NCI-H1417 treated with DMSO at 0.1 percent for 48 hours (cell line): ENCODE results near the gene PROM2.

Source experiments
- DNase-seq: peaks from one replicate; lab custom pipeline; 2025; lab: John Stamatoyannopoulos, UW

Gene PROM2

DNA sequence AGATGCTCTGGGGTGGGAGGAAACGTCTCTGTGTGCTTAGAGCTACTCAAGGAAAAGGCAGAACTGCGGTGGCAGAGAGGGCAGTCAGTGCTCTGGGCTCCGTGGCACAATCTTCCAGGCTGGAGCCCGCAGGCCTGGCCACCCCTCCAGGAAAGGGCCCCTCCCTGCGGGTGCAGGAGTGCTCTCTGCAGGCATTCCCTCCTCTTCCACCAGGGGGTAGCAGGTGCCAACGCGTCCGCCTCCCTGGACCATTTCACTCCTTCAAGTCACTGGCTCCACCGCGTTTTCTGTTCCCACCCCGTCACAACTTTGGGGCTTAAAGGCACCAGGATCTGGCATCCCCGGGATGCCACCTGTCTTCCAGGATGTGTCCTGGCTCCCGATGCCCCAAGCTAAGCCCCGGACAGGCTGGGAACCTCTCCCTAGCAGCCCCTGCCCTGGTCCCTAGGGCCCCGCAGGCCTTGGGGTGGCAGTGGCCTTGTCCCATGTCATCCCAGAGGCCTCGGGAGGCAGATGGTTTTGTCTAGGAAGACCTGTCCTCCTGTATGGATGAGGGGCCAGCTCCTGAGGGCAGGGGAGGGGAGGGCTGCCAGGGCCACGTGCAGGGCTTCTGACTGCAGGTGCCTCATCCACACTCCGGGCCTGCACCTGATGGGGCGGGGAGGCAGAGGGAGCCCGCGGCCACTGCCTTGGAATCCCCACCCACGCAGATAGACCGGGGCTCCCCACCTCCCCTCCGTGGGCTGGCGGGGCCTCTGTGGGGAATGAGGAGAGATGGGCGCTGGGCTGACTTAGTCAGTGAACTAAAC, 49.3 kb downstream of the PROM2 start:
- DNase-seq = no peak

DNA sequence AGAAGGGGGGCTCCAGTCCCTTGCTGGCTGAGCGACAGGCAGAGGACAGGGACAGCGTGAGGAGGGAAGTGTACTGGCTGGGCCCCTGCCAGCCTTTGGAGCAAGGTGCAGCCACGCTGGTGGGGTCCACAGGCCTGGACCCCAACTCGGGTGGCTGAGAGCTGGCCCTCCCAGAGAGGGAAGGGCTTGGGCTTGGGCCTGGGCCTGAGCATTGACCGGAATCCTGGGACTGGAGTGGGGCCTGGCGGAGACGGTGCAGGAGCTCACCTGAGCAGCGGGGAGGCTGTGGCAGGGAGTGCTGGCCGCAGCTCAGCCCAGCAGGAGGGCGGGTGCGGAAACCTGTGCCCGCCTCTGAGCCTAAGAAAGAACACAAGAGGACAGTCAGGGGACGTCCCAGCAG, 50.8 kb downstream of the PROM2 start:
- DNase-seq = no peak

DNA sequence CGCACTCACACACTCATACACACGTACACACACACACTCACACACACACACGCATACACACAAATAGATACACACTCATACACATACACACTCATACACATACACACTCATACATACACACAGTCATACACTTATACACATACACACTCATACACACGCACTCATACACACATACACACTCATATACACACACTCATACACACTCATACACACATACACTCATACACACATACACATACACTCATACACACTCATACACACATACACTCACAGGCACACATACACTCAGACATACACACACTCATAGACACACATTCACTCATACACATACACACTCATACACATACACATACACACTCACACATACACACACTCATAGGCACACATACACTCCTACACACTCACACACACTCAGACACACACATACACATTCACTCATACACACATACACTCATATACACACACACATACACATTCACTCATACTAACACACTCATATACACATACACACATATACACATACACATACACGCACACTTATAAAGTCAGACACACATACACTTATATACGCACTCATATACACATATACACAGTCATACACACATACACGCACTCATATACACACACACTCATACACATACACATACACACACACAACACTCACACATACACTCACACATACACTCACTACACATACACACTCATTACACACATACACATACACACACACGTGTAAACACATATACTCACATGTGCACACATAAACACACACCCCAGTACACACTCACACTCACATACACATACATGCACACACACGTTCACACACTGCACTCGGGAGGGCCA, 51.6 kb downstream of the PROM2 start:
- no peak for DNase-seq

DNA sequence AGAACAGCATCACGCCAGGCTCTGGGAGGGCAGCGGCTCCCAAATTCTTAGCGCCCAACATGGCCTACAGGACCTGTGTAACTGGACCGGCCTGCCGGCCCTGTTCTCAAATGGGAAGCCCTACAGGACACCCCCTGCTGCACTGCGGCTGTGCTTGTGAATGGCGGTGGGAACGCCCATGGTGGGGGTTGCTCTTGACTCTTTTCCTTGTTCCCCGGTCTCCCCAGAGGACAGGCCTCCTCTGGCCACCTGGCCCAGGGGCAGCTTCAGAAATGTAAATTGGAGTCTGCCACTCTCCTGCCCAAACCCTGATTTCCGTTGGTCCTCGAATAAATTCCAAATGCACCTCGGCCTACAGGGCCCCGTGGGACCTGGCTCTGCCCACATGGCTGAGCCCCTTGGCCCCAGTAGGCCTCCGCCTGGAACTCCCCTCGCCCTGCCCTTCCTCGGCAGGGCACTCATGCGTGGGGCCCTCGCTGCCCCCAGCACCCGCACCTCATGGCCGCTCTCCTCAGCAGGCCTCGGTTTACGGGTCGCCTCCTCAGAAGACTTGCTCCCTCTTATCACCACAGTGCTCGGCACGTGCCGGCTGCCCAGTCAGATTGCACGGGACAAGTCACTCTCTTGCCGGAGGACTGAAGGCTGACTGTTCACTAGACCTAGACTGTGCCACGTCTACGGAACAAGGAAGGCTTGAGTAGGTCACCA, 52.3 kb downstream of the PROM2 start:
- DNase-seq = no peak

DNA sequence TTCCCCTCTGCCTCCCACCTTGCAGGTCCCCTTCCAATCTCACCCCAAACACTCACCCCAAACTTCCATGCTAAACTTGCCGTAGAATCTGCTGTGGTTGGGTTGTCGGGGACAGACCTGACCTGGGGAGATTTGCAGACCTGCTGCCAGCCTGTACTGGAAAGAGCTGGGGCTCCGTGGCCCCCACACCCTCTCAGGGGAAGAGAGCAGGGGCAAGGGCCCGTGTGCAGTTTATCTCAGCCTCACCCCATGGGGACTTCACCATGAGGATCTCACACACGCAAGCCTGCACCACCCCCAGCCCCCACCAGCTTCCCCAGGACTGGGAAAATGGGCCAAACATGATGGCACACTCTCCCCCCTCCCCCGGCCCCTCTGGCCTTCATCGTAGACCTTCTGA, 53.6 kb downstream of the PROM2 start:
- DNase-seq = no peak

GRCh38 chr2:95328358-95329125, 54.3 kb downstream of the PROM2 start:
- DNase-seq = no peak

- DNase-seq = no peak
Observed at GRCh38 chr2:95329401-95329800, 55.2 kb downstream of the PROM2 start.

DNA sequence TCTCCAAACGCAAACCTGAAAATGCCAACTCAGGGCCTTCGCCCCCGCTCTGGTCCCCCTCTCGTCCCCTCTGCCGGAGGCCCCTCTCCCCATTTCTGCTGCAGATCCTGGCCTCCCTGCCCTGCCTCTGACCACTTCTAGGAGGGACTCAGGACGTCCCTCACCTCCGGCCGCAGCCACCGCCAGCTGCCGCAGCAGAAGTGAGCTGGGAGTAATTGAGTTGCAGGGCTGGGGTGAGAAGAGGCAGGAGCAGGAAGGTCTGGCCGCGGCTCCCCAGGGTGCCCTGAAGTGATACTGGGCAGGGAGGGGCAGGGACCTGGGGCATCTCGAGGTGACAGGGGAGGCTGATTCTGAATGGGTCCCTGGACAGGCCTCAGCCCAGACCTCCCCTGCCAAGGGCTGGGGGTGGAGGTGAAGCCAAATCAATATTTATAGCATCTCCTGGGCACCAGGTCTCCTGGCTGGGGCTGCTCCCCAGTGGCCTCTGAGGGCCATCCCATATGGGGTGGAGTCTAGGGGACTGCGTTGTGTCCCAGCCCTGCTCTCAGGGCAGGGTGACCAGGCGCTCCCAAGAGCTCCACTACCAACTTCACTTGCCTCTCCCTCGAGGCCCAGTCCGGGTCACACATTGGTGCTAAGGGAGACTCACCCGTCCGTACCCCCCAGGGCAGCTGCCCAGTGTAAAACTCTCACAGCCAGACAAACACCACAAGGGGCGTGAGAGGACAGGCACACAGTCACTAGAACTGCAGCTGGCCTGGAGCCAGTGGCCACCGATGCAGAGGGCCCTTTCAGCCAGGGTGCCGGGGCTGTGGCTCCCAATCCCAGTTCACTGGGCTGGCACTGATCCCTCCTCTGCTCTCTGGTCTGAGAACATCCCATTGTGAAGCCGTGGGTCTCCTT, 55.9 kb downstream of the PROM2 start:
- DNase-seq = no peak

DNA sequence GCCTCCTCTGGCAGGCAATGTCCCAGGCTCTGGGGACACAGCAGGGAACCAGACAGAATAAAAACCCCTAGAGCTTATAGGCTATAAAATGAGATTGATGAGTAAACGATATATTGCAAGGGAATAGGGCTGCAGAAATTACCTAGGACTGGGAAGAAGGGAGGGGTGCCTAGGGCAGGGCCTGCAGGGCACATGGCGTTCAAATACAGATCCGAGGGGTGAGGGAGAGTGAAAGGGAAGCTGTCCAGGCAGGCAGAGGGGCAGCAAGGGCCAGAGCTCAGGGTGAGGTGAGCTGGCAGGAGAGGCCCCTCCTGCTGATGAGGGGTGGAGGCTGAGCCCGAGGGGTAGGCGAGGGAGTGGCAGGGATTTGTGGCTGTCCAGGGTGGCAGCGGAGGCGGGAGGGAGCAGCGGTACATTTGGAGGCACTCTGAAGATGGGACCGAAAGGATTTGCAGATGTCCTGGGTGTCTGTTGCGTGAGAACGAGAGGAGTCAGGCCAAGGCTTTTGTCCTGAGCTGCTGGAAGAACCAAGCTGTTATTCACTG, 56.6 kb downstream of the PROM2 start:
- no peak for DNase-seq

- DNase-seq = no peak
Observed at GRCh38 chr2:95331606-95332005, 57.4 kb downstream of the PROM2 start.

DNA sequence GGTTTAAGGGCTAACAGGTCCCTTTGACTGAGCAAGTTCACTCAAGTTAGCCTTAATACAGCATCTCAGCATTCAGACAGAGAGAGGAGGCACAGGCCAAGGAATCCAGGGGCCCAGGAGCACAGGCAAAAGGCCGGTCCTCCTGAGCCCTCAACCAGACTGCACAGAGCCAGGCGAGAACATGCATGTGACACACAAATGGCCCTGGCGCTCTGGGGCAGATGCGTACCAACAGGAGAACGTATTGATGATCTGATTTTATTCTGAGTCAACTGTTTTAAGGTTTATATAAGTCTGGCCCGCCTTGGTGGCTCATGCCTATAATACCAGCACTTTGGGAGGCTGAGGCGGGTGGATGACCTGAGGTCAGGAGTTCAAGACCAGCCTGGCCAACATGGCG, 57.8 kb downstream of the PROM2 start:
- no peak for DNase-seq

DNA sequence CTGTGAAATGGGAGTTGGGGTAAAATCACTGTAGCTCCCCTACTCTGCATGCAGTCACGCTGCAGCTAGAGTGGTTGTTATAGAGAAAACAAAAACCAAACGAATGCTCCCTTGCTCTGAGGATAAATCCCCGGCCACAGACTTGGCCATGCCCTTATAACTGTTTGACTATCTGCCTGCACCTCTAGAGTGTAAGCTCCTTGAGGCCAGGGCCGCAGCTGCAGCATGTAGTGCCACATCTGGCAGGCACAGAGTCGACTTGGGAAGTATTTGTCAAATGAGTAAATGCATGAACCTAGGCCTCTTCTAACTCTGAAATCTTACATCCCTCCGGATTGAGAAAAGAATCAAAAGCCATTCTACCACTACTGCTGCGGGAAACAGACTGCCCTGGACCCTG, 58.8 kb downstream of the PROM2 start:
- DNase-seq = no peak

- DNase-seq = no peak
Observed at GRCh38 chr2:95333888-95334338, 59.7 kb downstream of the PROM2 start.

DNA sequence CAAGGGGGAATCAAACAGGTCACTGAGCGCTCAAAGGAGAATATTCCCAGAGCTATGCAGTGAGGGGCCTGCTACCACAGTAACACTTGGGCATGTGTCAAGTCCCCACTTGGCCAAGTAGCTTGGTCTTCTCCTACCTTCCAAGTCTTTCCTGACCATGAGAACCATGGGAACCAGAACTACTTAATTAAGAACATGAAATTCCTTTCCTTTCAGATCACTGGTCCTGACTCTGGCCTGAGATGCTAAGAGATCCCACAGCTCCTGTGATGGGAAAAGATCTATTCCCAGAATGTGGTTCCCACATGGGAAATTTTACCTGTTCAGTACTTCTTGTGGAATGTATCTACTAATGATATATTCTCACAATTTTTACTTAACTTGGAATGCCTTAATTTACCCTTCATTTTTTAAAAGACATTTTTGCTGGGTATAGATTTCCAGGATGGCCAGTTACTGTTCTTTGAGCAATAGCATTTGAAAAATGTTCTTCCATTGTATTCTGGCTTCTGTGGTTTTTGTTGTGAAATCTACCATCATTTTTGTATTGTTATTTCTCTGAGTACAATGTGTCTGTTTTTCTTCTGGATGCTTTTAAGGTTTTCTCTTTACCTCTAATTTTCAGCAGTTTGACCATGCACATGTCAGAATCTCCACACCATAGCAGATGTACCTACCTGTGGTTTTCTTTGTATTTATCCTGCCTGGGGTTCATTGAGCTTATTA, 60.8 kb downstream of the PROM2 start:
- DNase-seq = no peak

GRCh38 chr2:95336406-95336805, 62.2 kb downstream of the PROM2 start:
- no peak for DNase-seq

- no peak for DNase-seq
Observed at GRCh38 chr2:95337829-95338228, 63.6 kb downstream of the PROM2 start.
